Neutrophil (primary cell): ENCODE data around the gene PSMA7.

Experiments used
- H3K27ac ChIP-seq: fragments of 200-600 bp; sonication (generic); 2 replicates; pipeline ENCODE4 v1.5.1; 2016; ENCODE audit warnings: mild to moderate bottlenecking, moderate library complexity
- H3K27me3 ChIP-seq: fragments of 200-600 bp; sonication (generic); 2 replicates; pipeline ENCODE4 v1.6.0; 2016; ENCODE audit warnings: mild to moderate bottlenecking
- H3K36me3 ChIP-seq: fragments of 200-600 bp; sonication (generic); 2 replicates; pipeline ENCODE4 v1.5.1; 2017
- H3K4me1 ChIP-seq, 2 experiments: fragments of 200-600 bp in 1 of 2; sonication (generic) in 1 of 2; 1 replicate in 1 of 2; 2 replicates in 1 of 2; pipeline versions ENCODE4 v1.5.1 to v1.6.1; 2013 to 2016; ENCODE audit warnings: low read depth in 1 of 2, low read length in 1 of 2, mild to moderate bottlenecking in 1 of 2, moderate library complexity in 1 of 2; ENCODE audit not compliant: control insufficient read depth in 1 of 2, insufficient read depth in 1 of 2
- H3K4me3 ChIP-seq, 2 experiments: fragments of 200-600 bp in 1 of 2; sonication (generic) in 1 of 2; 1 replicate in 1 of 2; 2 replicates in 1 of 2; pipeline ENCODE4 v1.5.1; 2013 to 2016; ENCODE audit warnings: low read depth in 1 of 2, low read length in 1 of 2, mild to moderate bottlenecking in 1 of 2, moderate library complexity in 1 of 2
- H3K9me3 ChIP-seq: fragments of 200-600 bp; sonication (generic); 2 replicates; pipeline ENCODE4 v1.5.1; 2016
- CTCF ChIP-seq: fragments of 200-600 bp; sonication (generic); IDR thresholded peaks from 2 replicates; pipeline ENCODE4 v1.5.1; 2016; ENCODE audit warnings: antibody characterized with exemption

The PSMA7 gene

GRCh38 chr20:62137478-62138203 lies 5.6 kb downstream of the PSMA7 start:
- Histone ChIP-seq H3K36me3 (peaks cover 68% of the 10 kb centered on the region), H3K4me1 (peaks cover 51 to 59% of the 10 kb centered on the region in 2 experiments), H3K9me3 (no peaks in the 10 kb centered on the region), H3K4me3 (no peak overlapping the region), H3K27ac (peak overlapping the region; percentile 91), H3K27me3 (no peaks in the 10 kb centered on the region)
- no peak for TF ChIP-seq CTCF

- no peak for TF ChIP-seq CTCF
- Histone ChIP-seq H3K4me3 (no peak overlapping the region), H3K36me3 (peaks cover 74% of the 10 kb centered on the region), H3K4me1 (peaks cover 48 to 62% of the 10 kb centered on the region in 2 experiments), H3K9me3 (no peaks in the 10 kb centered on the region), H3K27ac (peak overlapping the region; percentile 91), H3K27me3 (no peaks in the 10 kb centered on the region)
These were observed 6.2 kb downstream of the PSMA7 start for GRCh38 chr20:62137092-62137384.

- Histone ChIP-seq H3K4me1 (peaks cover 43 to 59% of the 10 kb centered on the region in 2 experiments), H3K36me3 (peaks cover 80% of the 10 kb centered on the region), H3K9me3 (no peaks in the 10 kb centered on the region)
These were observed 6.7 kb downstream of the PSMA7 start for GRCh38 chr20:62136283-62137091.

GRCh38 chr20:62135573-62136266 lies 7.5 kb downstream of the PSMA7 start:
- Histone ChIP-seq H3K27ac (peak overlapping the region; percentile 91), H3K9me3 (no peaks in the 10 kb centered on the region)

More at GRCh38 chr20:62136283-62137091, 6.7 kb downstream of the PSMA7 start:
- H3K27me3 ChIP-seq: no peaks in the 10 kb centered on the region
- H3K4me3 ChIP-seq: no peak overlapping the region
- TF ChIP-seq CTCF: peak; percentile 64
- H3K27ac ChIP-seq: peak overlapping the region; percentile 91

More at GRCh38 chr20:62135573-62136266, 7.5 kb downstream of the PSMA7 start:
- Histone ChIP-seq H3K36me3 (peaks cover 87% of the 10 kb centered on the region), H3K4me1 (peaks cover 35 to 51% of the 10 kb centered on the region in 2 experiments), H3K27me3 (no peaks in the 10 kb centered on the region), H3K4me3 (no peak overlapping the region)
- no peak for TF ChIP-seq CTCF
